ENCODE measurements around the gene CERS3. TPM values are rescaled to one million over a fixed set of nuclear protein-coding genes. Genes with fewer than 3 reads are reported as not detected.
A peak's percentile ranks its signal among the peaks of the same experiment; 100 is the strongest.

The CERS3 gene
- total RNA-seq, 1 donor from 2014 or later: not detected

DNA sequence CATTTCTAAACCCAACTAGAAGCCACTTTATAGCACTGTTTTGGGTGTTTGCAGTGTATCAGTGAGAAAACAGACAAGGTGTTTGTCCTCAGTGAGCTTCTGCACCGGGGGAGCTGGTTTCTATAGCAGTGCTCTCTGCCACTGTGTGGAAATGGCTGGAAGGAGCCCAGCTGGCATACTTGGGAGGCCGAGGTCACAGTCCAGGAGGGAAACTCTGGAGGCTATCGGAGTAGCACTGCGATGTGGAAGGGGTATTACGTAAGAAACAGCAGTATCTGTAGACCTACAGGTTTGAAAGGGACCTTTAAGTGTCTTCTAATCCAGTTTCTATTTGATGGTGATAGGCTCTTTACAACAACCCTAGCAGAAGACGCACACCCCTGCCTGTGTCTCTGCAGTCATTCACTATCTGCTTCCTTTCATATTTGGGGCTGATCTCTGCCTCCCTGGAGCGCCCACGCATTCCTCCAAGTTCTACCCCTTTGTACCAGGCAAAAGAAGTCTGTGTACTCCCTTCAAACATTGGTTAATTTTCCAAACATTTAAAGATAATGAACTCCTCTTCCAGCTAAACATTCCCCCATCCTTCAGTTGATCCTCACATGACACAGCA is 99.5 kb downstream of the CERS3 start:
- intact Hi-C loops (cut with DNase I): no loop called here
- ATAC-seq (peak; percentile 81), DNase-seq (ENCODE audit: missing footprints) (no peak)

DNA sequence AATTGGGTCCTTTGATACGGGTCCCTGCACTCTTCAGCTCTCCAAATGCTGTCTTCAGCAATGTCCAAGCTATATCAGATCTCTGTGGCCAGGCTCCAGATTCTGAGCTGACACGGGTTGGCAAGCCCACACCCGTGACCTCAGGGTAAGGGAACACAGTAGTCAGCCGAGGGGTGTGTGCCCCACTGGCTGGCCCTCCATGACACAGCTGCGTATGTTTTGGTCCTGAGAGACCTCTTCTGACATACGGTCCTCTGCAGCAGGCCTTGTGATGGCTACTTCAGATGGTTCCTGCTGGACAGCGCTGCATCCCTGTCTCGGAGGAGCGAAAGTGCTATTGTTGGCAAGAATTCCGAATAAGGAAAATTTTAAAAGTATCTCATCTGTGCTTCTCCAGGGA is 101.8 kb downstream of the CERS3 start:
- DNase-seq (ENCODE audit: missing footprints): no peak
- intact Hi-C loops (cut with DNase I): no loop called here
- ATAC-seq: peak; percentile 90

DNA sequence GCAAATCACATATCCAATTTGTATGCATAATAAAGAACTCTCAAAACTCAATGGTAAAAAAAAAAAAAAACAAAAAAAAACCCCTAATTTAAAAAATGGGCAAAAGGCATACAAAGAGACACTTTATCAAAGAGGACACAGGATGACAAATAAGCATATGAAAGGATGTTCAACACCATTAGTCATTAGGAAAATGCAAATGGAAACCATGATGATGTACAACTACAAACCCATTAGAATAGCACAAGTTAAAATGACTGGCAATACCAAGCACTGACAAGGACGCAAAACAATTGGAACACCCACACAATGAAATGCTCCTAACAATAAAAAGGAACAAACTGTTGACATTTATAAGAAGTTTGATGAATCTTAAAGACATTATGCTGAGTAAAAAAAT is 123.6 kb downstream of the CERS3 start:
- ATAC-seq (no peak), DNase-seq (ENCODE audit: missing footprints) (no peak)
- intact Hi-C loops (cut with DNase I): no loop called here

DNA sequence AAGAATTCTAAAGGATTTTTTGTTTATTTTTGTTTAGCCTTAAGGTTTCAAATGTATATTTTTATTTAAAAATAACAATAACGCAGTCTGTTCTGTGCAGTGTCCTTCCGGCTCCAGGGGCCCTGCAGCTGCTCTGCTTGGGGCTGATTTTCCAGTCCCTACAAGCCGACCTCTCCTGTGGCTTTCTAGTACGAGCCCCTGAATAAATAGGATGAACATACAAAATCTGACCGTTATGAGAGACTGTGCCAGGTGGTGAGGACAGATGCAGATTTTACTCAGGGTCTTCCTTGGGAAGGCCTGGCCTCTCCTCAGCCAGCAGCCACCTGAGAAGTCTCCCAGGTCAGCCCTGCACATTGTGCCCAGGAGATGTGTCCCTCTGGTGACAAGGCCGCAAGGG is 127.8 kb downstream of the CERS3 start:
- ATAC-seq: no peak
- no peak for DNase-seq (ENCODE audit: missing footprints)
- intact Hi-C loops (cut with DNase I): no loop called here

DNA sequence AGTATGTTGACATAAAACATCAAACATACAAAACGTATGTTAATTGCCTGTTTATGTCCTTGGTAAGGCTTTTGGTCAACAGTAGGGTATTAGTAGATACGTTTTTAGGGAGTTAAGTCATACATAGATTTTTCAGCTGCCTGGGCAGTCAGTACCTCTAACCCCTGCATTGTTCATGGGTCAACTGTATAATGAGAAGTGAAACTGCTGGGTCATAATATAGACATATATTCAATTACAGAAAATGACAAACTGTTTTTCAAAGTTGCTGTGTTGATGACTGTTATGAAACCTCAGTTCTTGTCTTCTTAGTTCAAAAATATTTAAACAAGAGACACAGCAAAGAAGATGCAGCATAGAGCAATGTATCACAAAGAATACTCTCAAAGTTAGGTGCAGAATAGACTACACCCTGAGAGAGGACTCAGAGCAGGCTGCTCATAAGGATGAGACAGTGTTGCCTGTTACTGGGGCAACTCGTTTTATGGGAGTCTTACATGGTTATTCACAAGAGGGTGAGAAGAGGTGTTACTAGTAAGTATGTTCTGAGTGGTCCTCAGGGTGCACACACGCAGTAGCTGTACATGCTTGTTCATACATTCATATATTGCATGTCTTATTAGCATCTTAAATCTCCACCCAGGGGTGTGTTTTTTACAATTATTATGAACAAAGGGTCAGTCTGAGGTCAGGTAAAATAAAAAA is 133.9 kb downstream of the CERS3 start:
- intact Hi-C loops (cut with DNase I): no loop called here
- DNase-seq (ENCODE audit: missing footprints): no peak
- no peak for ATAC-seq

DNA sequence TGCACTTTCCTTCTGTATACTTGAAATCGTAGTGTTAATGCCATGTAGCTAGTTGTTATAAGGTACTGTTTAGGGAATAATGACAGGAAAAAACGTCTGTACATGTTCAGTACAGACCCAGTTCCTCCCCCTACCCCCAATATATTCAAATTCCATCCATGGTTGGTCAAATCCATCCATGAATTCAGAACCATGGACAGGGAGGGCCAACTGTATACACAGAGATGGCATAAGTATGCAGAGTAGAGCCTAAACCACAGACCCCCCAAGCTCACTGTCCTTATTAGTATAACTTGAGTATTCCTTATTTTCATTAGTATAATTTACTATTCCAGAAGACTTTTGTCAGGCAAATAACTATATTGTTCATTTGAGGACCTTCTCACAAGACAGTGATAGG is 135.7 kb downstream of the CERS3 start:
- ATAC-seq (no peak), DNase-seq (ENCODE audit: missing footprints) (no peak)
- intact Hi-C loops (cut with DNase I): no loop called here

DNA sequence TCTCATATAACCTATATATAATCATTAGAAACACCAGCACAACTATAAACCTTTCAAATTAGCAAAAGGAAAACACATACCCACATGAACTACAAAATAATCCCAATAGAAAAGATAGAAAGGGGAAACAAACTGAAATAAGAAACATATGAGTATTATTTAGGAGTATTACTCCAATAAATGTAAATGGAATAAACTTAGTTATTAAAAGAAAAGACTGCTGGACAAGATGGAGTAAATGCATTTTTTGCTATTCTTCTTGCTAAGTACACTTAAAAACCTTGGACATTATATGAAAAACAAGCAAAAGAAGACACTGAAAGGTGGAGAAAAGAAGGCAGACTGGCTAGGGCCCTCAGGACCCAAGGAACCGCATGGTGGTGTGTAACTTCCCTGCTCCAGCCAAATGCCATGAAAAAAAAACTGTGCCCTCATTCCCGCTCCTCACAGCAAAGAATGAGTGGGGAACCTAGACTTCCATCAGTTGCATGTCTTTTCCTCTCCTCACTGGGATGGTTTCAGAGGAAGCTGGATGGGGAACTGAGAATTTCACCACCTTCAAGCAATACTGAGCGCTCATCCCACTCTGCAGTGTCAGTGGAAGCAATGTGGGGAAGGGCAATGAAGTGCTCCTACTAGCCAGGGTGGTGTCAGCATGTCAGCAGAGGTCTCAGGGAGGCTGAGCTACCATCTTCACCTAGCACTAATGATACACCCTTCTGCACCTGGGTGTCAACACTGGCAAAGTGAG is 143.3 kb downstream of the CERS3 start:
- ATAC-seq: no peak
- DNase-seq (ENCODE audit: missing footprints): no peak
- intact Hi-C loops (cut with DNase I): no loop called here

DNA sequence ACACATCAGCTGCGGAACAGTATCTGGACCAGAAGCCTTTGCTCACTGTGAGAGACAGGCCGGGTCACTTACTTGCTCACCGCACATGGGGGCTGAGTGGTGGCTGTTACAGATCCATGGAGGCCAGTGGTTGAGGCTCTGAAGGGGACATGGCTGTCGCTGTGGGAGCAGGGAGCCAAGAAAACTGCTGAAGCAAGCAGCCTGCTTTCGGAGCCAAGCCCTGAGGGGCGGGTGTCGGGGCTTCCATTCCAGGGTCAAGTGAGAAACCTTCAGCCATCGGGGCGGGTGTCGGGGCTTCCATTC is 144.7 kb downstream of the CERS3 start:
- DNase-seq (ENCODE audit: missing footprints) (peak; percentile 65), ATAC-seq (no peak)
- intact Hi-C loops (cut with DNase I): no loop called here

DNA sequence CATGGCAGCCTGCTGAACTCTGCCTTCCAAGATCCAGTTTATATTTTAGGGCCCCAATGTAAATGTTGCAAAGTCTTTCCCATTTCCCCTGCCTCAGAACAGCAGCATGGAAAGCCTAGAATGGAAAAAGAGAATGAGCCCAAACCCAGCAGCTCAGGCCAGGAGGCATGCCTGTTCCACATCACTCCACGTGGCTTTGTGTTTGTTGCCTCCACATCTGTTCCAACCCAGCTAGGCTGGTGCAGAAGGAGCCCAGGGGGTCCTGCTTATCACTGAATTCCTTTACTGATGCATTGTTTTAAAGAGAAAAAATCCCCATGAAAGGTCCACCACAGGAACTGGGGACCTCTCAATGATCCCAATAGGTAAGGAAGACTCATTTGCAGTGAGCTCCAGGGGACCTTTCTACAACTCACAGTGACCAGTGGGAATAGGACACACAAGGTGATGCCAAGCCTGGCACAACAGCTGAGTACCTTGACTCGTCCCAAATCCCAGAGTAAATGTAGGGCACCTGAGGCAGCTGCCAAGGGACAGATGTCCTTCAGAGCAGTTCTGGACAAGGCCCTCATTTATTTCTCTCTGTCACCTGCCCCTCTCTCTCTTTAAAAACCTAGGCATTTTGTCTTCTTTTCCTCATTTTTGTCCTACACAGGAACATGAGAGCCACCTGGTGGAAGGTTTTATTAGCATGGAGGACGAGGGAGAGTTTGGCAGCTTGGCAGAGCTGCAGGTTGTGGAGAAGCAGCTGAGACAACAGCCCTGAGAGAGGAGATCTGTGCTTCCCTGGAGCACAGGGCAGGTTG is 145.2 kb downstream of the CERS3 start:
- DNase-seq (ENCODE audit: missing footprints) (no peak), ATAC-seq (no peak)
- intact Hi-C loops (cut with DNase I): no loop called here

DNA sequence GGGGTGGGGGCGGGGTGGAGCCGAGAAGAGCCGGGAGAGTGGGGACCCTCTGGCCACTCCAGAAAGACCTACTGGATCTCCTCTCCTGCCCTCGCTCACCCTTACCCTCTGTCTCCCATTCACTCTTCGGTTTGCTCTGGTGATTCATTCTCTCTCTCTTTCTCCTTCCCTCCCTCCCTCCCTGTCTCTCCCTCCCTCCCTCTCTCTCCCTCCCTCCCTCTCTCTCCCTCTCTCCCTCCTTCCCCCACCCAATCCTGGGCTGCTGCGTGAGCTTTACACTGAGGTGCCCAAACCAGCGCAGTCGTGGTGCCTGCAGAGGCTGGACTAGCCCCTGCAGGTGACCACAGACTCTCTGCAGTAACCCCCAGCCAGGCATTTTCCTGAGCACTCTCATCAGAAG is 154.8 kb downstream of the CERS3 start:
- ATAC-seq: no peak

DNA sequence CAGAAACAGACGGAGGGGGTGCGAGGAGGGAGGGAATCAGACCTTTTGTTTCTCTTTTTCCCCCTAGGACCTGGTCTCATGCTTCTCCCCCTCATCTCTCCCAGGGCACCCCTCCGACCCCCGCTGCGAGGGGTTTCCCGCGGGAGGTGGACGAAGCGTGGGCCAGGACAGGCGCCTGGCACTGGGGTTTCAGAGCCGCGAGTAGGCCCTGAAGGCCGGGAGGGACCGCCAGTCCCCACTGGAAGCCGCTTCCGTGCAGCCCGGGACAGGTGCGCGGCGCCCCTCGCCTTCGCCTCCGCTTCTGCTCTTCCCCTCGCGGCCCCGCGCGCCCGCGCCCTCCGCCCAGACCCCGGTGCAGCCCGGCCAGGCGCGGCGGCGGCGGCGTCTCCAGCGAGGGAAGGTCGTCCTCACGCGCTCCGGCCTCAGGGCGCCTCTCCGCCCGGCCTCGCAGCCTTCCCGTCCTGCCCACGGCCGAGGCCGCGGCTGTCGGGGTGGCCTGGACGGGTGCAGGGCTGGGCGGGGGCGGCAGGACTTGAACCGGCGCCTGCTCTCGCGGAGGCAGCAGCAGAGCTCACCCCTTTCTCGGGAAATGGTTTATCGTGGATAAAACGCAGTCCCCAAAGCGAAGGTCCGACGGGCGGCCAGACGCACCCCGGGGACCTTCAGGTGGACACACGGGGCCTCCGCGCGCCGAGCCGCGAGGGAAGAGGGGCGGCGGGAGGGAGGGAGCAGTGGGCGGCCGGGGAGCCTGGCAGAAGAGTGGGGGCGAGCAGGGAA is 155.4 kb downstream of the CERS3 start:
- DNase-seq (ENCODE audit: missing footprints) (no peak), ATAC-seq (peak; percentile 37)
- intact Hi-C loops (cut with DNase I): no loop called here

More for the DNA sequence above, 154.8 kb downstream of the CERS3 start:
- DNase-seq (ENCODE audit: missing footprints): no peak
- intact Hi-C loops (cut with DNase I): no loop called here

DNA sequence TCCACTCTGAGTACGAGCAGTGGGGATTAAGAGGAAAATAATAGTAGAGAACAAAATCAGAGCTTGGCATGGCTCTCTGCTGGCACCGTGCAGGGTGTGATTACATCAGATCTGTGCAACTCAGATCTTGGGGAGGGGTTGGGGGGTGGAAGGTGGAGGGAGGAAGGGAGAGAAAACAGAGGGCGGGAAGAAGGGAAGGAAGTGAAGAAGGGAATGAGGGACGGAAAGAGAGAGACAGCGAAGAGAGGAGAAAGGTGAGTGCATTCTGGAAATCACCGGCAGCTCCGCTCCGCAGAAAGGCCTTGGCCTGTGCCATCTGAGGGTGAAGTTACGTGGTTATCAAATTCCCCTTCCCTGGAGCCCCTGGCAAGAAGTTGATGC is 156.0 kb downstream of the CERS3 start:
- ATAC-seq: peak; percentile 72
- intact Hi-C loops (cut with DNase I): no loop called here
- DNase-seq (ENCODE audit: missing footprints): no peak

DNA sequence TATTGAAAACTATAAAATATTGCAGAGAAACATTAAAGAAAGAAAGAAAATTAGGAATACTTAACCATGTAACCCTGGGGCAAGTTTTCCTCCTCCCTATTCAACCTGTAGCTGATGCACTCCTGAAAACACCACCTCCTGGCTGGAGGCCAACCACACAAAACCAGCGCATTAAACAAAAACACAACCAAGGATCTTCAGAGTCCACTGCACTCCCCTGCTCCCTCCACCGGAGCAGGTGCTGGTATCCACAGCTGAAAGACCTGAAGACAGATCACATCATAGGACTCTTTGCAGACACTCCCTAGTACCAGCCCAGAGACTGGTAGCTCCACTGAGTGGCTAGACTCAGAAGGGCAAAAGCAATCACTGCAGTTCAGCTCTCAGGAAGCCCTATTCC is 173.4 kb downstream of the CERS3 start:
- DNase-seq (ENCODE audit: missing footprints): no peak
- intact Hi-C loops (cut with DNase I): no loop called here
- no peak for ATAC-seq

DNA sequence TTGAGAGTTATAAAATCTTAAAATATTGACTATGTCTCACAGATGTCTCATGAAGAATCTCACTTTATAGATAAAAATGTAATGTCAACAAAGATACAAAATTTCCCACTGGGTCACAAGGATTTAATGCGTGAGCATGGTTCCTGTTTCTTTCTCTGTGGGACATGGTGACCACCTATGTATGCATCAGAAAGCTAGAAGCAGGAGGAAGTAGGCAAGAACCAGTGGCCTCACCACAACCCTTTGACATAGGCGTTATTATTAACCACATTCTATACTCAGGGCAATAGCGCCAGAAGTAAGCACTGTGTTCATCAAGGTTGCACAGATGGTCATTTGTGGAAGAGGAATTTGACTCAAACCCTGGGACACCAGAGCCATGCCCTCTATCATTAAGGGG is 175.3 kb downstream of the CERS3 start:
- ATAC-seq: no peak
- intact Hi-C loops (cut with DNase I): no loop called here

DNA sequence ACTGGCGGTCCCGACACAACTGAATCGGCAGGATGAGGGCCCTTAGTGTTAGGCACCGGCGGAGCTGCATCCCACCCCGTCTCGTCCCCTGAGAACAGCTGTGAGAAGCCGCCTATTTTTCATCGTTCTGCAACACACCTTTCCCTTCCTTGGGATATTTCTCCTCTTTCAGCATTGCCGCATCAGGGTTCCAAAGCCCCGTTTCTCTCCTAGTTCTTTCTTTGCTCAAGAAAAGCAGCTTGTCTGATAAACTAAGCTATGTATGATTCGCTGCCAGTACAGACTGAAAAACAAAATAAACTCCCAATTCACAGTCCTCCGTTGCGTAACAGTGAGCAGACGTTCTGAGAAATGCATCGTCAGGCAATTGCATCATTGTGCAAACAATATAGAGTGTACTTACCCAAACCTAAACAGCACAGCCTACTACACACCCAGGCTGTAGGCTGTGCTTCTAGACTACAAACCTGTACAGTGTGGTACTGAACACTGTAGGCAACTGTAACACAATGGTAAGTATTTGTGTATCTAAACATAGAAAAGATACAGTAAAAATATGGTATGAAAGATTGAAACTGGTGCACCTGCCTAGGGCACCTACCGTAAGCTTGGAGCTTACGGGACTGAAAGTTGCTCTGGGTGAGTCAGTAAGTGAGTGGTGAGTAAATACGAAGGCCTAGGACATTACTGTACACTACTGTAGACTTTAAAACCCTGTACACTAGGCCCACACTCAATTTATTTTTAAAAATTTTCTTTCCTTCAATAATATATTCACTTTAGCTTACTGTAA is 178.1 kb downstream of the CERS3 start:
- intact Hi-C loops (cut with DNase I): loop anchor here (2.0 kb wide), 1 partner anchor 222 kb away; no protein-coding TSS in a partner anchor
- peak; percentile 67 for ATAC-seq
- DNase-seq (ENCODE audit: missing footprints): no peak

More for the DNA sequence above, 175.3 kb downstream of the CERS3 start:
- no peak for DNase-seq (ENCODE audit: missing footprints)
